HFF-Myc (cell line): ENCODE data around the gene FAM217B.

Experiments used
- DNase-seq: peaks from one replicate; pipeline ENCODE4 v3.0.0-alpha.2; 2011; ENCODE audit warnings: low read depth; ENCODE audit errors: extremely low read depth
- H3K4me3 ChIP-seq: replicated peaks from 2 replicates; pipeline ENCODE4 v1.5.1; 2011; ENCODE audit warnings: low read depth, mild to moderate bottlenecking, control low read depth, low read length
- TF ChIP-seq, protein P1 (sequence below): IDR thresholded peaks from 2 replicates; pipeline ENCODE4 v1.5.1; 2012; ENCODE audit warnings: mild to moderate bottlenecking, low read depth, low read length, control low read depth; ENCODE audit errors: missing control alignments

The FAM217B gene

GRCh38 chr20:59996108-59996507 is 55.9 kb downstream of the FAM217B start:
- H3K4me3 ChIP-seq: no peak overlapping the region
- TF ChIP-seq, protein P1, sequence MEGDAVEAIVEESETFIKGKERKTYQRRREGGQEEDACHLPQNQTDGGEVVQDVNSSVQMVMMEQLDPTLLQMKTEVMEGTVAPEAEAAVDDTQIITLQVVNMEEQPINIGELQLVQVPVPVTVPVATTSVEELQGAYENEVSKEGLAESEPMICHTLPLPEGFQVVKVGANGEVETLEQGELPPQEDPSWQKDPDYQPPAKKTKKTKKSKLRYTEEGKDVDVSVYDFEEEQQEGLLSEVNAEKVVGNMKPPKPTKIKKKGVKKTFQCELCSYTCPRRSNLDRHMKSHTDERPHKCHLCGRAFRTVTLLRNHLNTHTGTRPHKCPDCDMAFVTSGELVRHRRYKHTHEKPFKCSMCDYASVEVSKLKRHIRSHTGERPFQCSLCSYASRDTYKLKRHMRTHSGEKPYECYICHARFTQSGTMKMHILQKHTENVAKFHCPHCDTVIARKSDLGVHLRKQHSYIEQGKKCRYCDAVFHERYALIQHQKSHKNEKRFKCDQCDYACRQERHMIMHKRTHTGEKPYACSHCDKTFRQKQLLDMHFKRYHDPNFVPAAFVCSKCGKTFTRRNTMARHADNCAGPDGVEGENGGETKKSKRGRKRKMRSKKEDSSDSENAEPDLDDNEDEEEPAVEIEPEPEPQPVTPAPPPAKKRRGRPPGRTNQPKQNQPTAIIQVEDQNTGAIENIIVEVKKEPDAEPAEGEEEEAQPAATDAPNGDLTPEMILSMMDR: no peak
- DNase-seq: no peak

DNA sequence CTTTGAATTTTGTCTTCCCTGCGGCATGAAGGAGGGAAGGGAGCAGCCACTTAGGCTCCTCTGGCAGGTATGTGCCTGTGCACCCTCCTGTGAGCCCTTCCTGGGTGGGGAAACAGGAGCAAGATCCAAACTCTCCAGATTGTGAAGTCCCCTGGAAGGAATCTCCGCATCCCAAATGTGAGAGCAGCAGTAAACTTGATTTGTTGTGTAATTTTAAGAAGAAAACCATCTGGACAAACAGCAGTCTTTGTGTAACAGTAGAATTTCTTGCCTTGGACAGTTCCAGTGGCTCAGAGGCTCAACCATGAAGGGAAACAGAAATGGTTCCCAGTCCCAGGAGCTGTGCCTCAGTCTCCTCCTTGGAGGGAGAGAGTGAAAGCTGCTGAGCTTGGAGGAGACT is 57.7 kb downstream of the FAM217B start:
- DNase-seq: no peak
- H3K4me3 ChIP-seq: no peak overlapping the region
- TF ChIP-seq, protein P1: no peak
